T-helper 17 cell (primary cell): ENCODE measurements around the gene NDUFS8. TPM values are rescaled to one million over a fixed set of nuclear protein-coding genes. Genes with fewer than 3 reads are reported as not detected.

Source experiments
- ATAC-seq: fragments of 150-1000 bp; cut with Tn5 transposase; 2 replicates; pipeline ENCODE4 v1.10.0; 2021; ENCODE audit warnings: mild to moderate bottlenecking, moderate library complexity
- DNase-seq, 3 donors: peaks; one replicate each; pipeline versions ENCODE4 v3.0.0 to v3.0.0-alpha.2; 2020 to 2021
- H3K9me3 ChIP-seq: one replicate; pipeline ENCODE4 v1.7.0; 2013; ENCODE audit warnings: low read length, mild to moderate bottlenecking; ENCODE audit not compliant: control insufficient read depth, poor library complexity, severe bottlenecking
- H3K27ac Mint-ChIP-seq: one replicate; pipeline ENCODE4 v1.8.0; 2022; ENCODE audit warnings: mild to moderate bottlenecking, moderate library complexity, mixed read lengths
- H3K27me3 Mint-ChIP-seq: one replicate; pipeline ENCODE4 v1.8.0; 2022; ENCODE audit warnings: mixed read lengths
- H3K36me3 Mint-ChIP-seq: one replicate; pipeline ENCODE4 v1.8.0; 2022; ENCODE audit warnings: low read depth, mixed read lengths
- H3K4me1 Mint-ChIP-seq: one replicate; pipeline ENCODE4 v1.8.0; 2022; ENCODE audit warnings: mild to moderate bottlenecking, mixed read lengths
- H3K4me3 Mint-ChIP-seq: one replicate; pipeline ENCODE4 v1.8.0; 2022; ENCODE audit warnings: mild to moderate bottlenecking, moderate library complexity, mixed read lengths
- total RNA-seq, 4 donors: library from RNA in 2 of 4; stranded (reverse) in 2 of 4; gene quantifications; one replicate each; pipeline ENCODE4 v1.2.3 and lab custom pipeline; 2022 to 2026

The NDUFS8 gene
- total RNA-seq, 2 donors from 2014 or later, result 59.5 to 64.2 TPM

GRCh38 chr11:68066742-68067141 is 36.3 kb downstream of the NDUFS8 start:
- DNase-seq, result no peak
- Mint-ChIP-seq H3K36me3 (peaks cover 4% of the 10 kb centered on the region), H3K27ac (no peak overlapping the region), H3K4me1 (peaks cover 2% of the 10 kb centered on the region), H3K4me3 (no peak overlapping the region), H3K27me3 (no peaks in the 10 kb centered on the region)
- no peak for ATAC-seq
- no peaks in the 10 kb centered on the region for H3K9me3 ChIP-seq

- H3K4me1 Mint-ChIP-seq, result peaks cover 2% of the 10 kb centered on the region
- ATAC-seq, result no peak
- H3K9me3 ChIP-seq, result no peaks in the 10 kb centered on the region
- H3K27me3 Mint-ChIP-seq, result no peaks in the 10 kb centered on the region
- peak overlapping the region; percentile 47 for H3K27ac Mint-ChIP-seq
- DNase-seq, result no peak
- H3K4me3 Mint-ChIP-seq, result no peak overlapping the region
- peaks cover 4% of the 10 kb centered on the region for H3K36me3 Mint-ChIP-seq
Observed at GRCh38 chr11:68067991-68068390, 37.5 kb downstream of the NDUFS8 start.

GRCh38 chr11:68071281-68072048 is 41.0 kb downstream of the NDUFS8 start:
- Mint-ChIP-seq H3K4me3 (no peak overlapping the region), H3K36me3 (peaks cover 6% of the 10 kb centered on the region), H3K27ac (no peak overlapping the region), H3K4me1 (peaks cover 2% of the 10 kb centered on the region), H3K27me3 (no peaks in the 10 kb centered on the region)
- no peaks in the 10 kb centered on the region for H3K9me3 ChIP-seq
- no peak for DNase-seq
- no peak for ATAC-seq

- ATAC-seq, result no peak
- DNase-seq, result no peak
- Mint-ChIP-seq H3K27me3 (no peaks in the 10 kb centered on the region), H3K4me3 (no peak overlapping the region), H3K27ac (no peak overlapping the region), H3K4me1 (peaks cover 5% of the 10 kb centered on the region), H3K36me3 (peaks cover 4% of the 10 kb centered on the region)
- no peaks in the 10 kb centered on the region for H3K9me3 ChIP-seq
Observed at GRCh38 chr11:68074584-68075352, 44.3 kb downstream of the NDUFS8 start.

- Mint-ChIP-seq H3K36me3 (peaks cover 2% of the 10 kb centered on the region), H3K4me1 (peaks cover 4% of the 10 kb centered on the region), H3K27ac (no peak overlapping the region), H3K4me3 (no peak overlapping the region), H3K27me3 (no peaks in the 10 kb centered on the region)
- DNase-seq, result no peak
- H3K9me3 ChIP-seq, result no peaks in the 10 kb centered on the region
- ATAC-seq, result no peak
Observed at GRCh38 chr11:68076371-68077042, 46.0 kb downstream of the NDUFS8 start.

- ATAC-seq, result no peak
Observed at GRCh38 chr11:68077617-68078582, 47.4 kb downstream of the NDUFS8 start.

GRCh38 chr11:68080860-68081259 is 50.4 kb downstream of the NDUFS8 start:
- no peaks in the 10 kb centered on the region for H3K9me3 ChIP-seq
- ATAC-seq (no peak), DNase-seq (no peak)
- H3K27ac Mint-ChIP-seq, result no peak overlapping the region
- no peaks in the 10 kb centered on the region for H3K27me3 Mint-ChIP-seq
- H3K4me1 Mint-ChIP-seq, result peaks cover 4% of the 10 kb centered on the region
- no peak overlapping the region for H3K4me3 Mint-ChIP-seq
- H3K36me3 Mint-ChIP-seq, result no peaks in the 10 kb centered on the region

More at GRCh38 chr11:68077617-68078582, 47.4 kb downstream of the NDUFS8 start:
- DNase-seq, result no peak
- H3K4me1 Mint-ChIP-seq, result peaks cover 4% of the 10 kb centered on the region
- peak overlapping the region; percentile 32 for H3K27ac Mint-ChIP-seq
- peaks cover 2% of the 10 kb centered on the region for H3K36me3 Mint-ChIP-seq
- no peak overlapping the region for H3K4me3 Mint-ChIP-seq
- no peaks in the 10 kb centered on the region for H3K9me3 ChIP-seq
- no peaks in the 10 kb centered on the region for H3K27me3 Mint-ChIP-seq

- Mint-ChIP-seq H3K4me3 (no peak overlapping the region), H3K27me3 (no peaks in the 10 kb centered on the region), H3K27ac (no peak overlapping the region), H3K36me3 (no peaks in the 10 kb centered on the region), H3K4me1 (peaks cover 4% of the 10 kb centered on the region)
- no peak for ATAC-seq
- DNase-seq, result no peak
- H3K9me3 ChIP-seq, result no peaks in the 10 kb centered on the region
Observed at GRCh38 chr11:68081691-68082090, 51.2 kb downstream of the NDUFS8 start.

- Mint-ChIP-seq H3K36me3 (no peaks in the 10 kb centered on the region), H3K4me3 (no peak overlapping the region), H3K27me3 (no peaks in the 10 kb centered on the region), H3K4me1 (peaks cover 2% of the 10 kb centered on the region), H3K27ac (no peak overlapping the region)
- no peak for DNase-seq
- no peaks in the 10 kb centered on the region for H3K9me3 ChIP-seq
- ATAC-seq, result no peak
Observed at GRCh38 chr11:68082481-68082880, 52.0 kb downstream of the NDUFS8 start.

GRCh38 chr11:68083517-68083916 is 53.0 kb downstream of the NDUFS8 start:
- Mint-ChIP-seq H3K36me3 (no peaks in the 10 kb centered on the region), H3K27me3 (no peaks in the 10 kb centered on the region), H3K27ac (no peak overlapping the region), H3K4me3 (no peak overlapping the region), H3K4me1 (no peaks in the 10 kb centered on the region)
- DNase-seq (no peak), ATAC-seq (no peak)
- no peaks in the 10 kb centered on the region for H3K9me3 ChIP-seq
